ENCODE measurements around the gene STK38L.

The STK38L gene

GRCh38 chr12:27359578-27360340 lies 115.7 kb downstream of the STK38L start:
- DNase-seq: peak; percentile 39

GRCh38 chr12:27361372-27361771 lies 117.3 kb downstream of the STK38L start:
- DNase-seq: peak; percentile 55

- DNase-seq: peak; percentile 18
Observed at GRCh38 chr12:27366621-27367020, 122.5 kb downstream of the STK38L start.

GRCh38 chr12:27367078-27367477 lies 123.0 kb downstream of the STK38L start:
- DNase-seq: no peak
